GF-D8 (cell line): ENCODE measurements around the gene SHISA3.
"Not testable (repeated sequence)": the region's sequence is repeated elsewhere in the genome, so short reads cannot be mapped to it uniquely, and the experiment has no call there.

Experiments
- DNase-seq: peaks from one replicate; lab custom pipeline; 2025; lab: John Stamatoyannopoulos, UW

The SHISA3 gene

DNA sequence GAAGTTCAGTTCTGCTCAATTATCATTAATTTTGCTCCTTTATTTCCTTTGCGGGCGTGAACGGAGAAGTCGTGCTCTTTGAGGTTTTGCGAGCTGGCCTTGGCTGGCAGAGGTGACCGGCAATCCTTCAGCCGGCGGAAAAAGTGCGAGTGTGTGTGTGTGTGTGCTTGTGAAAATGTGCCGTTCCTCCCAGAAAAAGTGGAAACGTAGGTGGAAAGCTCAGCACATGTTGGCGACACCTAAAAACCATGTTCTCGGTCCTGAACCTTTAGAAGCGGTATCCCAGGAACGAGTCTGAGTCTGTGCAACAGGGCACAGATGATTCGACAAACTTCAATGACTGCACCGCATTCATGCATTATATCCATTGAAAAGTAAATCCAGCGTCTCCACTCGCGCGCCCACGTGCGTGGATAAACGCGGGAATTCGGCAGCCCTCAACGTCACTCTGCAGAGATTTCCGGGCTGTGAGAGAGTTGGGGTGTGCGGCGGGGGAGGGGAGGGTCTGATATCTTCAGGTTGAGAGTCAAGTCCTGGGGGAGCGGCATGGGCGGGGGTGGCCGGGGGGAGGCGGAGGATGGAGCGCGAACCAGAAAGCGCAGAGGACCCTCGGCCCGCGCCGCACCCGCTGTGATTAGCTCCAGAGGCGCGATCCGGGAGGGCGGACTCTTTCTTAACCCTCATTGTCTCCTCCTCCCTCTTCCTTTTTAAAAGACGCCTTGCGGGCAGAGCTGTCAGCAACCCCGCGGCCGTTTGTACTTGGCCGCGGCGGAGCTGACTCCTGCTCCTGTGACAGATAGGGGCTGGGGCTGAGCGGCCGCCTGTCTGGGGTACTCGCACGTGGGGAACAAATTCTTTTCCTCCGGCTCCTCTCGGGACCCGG, at the start of gene SHISA3:
Gene SHISA3 (plus strand): TSS at position 737 of the 883 bp plus-strand sequence. CDS start 569 bp downstream, outside the sequence.
- DNase-seq, result peak; percentile 34

DNA sequence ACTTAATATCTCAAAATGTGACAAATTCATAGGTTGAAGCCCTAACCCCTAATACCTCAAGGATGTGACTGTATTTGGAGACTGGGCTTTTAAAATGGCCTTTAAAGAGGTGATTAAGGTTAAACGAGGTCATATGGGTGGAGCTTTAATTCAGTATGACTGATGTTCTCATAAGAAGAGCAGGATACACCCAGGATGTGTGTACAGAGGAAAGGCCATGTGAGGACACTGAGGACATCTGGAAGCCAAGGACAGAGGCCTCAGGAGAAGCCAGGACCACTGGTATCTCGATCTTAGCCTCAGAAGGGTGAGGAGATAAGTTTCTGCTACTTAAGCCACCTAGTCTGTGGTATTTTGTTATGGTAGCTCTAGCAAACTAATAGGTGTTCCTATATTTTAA, 49.0 kb upstream of the SHISA3 start:
- DNase-seq, result no peak

DNA sequence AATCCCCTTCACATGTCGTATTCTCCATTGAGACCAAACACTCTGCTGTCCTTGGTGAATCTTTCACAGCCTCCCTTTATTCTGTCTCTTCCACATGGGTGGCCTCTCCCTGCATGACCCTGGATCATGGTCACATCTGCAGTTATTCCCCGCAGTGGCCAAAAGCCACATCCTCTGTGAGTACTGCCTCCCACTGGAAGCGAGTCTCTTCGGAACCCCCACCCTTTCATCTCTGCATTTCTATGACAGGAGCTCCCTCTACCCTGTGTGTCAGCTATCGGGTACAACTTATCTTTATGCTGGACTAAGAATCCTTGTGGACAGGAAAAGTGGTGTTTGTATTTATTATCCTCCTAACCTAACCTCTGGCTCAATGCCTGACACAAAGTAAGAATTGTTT, 48.6 kb upstream of the SHISA3 start:
- no peak for DNase-seq

DNA sequence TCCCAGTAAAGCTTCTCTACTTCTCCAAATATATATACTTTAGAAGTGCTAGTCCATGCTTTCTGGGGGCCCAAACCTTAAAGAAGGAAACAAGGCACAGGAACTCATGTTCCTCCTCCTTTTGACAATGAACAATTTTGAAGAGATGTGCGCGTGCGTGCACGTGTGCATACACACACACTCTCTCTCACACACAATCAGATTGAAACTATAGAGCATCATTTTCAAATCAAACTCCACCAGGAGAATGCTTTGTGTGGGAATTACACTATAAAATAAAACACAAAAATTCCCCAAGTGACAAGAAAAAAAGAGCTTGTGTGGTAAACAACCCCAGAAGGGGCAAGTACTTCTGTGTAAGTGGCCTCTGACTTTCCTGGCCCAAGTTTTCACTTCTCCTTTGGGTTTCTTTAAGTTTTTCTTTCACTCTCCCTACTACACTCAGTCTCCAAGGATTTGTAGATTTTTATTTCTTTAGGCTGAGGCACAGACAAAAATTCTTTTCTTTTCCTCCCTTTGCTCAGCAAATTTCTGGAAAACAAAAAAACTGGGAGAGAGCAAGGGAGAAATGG, 46.6 kb upstream of the SHISA3 start:
- DNase-seq, result no peak

DNA sequence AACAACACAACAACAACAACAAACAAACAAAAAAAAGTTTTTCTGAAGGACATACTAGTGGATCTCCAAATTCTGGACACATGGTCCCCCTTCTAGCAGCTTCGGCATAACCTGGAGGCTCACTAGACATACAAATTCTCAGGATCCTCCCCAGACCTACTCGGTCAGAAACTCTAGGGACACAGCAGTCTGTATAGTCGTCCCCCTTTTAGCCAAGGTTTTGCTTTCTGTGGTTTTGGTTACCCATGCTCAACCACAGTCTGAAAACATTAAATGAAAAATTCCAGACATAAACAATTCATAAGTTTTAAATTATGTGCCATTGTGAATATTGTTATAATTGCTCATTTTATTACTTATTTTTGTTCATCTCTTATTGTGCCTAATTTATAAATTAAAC, 45.2 kb upstream of the SHISA3 start:
- no peak for DNase-seq

DNA sequence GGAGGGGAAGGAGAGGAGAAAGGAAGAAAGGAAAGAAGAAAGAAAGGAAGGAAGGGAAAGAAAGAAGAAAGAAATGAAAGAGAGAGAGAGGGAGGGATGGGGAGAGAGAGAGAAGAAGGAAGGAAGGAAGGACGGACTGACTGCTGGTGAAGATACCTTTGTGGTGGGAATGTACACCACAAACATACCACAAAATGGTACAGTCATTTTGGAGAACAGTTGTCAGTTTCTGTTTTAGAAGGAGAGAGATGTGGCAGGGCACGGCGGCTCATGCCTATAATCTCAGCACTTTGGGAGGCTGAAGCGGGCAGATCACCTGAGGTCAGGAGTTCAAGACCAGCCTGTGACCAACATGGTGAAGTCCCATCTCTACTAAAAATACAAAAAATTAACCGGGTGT, 40.0 kb upstream of the SHISA3 start:
- no peak for DNase-seq

DNA sequence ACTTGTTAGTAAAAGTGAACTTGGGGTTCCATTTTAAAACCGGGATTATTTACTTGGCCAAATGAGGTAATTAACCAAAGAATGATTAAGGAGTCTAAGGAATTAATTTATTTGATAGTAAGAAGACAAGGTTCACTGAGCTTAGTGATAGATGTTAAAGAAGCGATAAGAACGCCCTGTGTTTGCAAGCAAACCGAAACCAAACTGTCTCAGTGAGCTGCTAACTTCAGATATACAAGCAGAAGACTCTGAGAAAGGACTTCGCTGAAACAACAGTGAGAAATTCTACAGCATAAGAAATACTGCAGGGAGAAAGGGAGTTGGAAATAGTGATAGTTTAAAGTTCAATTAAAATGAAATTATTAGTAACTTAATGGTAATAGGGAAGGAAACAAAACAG, 37.6 kb upstream of the SHISA3 start:
- no peak for DNase-seq

DNA sequence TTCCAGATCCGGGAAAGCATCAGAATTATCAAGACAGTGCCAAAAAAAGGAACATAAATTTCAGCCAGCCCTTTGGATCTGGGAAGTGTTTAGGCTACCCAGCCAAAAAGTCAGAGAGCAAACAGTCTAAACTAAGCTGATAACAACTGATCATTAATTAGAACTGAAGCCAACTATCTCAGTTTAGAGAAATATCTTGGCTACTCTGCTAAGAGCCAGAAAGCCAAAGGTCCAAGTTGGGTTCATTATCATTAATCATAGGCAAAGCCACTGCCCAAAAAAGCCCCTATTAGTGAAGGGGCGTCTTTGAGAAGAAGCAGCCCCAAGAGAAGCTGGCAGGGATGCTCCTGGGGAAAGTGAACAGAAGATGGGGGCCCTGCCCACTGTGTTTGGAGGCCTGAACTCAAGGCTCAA, 37.0 kb upstream of the SHISA3 start:
- DNase-seq, result no peak

DNA sequence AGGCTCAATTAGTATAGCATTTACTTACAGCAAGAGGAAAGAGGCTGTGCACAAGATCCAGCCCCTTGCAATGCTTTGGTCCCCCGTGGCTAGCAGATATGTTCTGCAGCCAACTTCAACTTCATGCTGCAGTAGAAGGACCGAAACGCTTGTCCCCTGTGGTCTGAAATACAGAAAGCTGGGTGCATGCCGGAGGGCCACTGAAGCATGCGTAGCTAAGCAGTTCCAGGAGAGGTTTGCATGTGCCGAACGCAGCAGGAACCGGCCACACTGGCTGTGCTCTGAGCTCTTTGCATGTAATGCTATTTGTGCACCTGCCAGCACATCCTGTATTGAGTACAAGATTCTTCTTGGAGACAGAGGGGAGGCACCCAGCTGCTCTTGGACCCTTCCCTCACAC, 35.8 kb upstream of the SHISA3 start:
- DNase-seq, result no peak

DNA sequence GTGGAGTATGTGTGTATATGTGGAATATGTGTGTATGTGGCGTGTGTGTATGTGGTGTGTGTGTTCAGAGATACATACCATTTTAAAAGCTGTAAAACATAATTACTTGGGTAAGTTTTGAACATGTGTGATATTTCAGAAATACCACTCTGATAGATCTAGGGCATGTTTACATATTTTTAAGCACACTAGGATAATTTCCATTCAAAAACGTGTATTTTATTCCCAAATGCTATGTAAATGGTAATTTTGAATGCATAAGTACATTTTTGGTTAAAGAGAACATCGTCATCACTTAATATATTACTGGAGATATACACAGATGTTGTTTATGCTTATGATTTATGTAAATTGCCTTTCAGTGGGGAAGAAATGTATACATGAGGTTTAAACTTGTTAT, 34.7 kb upstream of the SHISA3 start:
- no peak for DNase-seq

DNA sequence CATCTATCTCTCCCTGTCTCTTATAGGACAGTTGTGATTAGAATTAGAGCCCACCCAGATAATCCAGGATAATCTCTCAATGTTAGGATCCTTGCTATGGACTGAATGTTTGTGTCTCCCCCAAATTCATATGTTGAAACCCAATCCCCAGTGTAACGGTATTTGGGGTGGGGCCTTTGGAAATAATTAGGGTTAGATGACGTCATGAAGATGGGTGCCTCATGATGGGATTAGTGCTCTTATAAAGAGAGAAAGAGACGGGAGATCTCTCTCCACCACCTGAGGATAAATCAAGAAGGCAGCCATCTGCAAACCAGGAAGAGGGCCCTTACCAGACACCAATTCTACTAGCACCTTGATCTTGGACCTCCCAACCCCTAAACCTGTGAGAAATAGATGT, 33.7 kb upstream of the SHISA3 start:
- DNase-seq, result no peak

DNA sequence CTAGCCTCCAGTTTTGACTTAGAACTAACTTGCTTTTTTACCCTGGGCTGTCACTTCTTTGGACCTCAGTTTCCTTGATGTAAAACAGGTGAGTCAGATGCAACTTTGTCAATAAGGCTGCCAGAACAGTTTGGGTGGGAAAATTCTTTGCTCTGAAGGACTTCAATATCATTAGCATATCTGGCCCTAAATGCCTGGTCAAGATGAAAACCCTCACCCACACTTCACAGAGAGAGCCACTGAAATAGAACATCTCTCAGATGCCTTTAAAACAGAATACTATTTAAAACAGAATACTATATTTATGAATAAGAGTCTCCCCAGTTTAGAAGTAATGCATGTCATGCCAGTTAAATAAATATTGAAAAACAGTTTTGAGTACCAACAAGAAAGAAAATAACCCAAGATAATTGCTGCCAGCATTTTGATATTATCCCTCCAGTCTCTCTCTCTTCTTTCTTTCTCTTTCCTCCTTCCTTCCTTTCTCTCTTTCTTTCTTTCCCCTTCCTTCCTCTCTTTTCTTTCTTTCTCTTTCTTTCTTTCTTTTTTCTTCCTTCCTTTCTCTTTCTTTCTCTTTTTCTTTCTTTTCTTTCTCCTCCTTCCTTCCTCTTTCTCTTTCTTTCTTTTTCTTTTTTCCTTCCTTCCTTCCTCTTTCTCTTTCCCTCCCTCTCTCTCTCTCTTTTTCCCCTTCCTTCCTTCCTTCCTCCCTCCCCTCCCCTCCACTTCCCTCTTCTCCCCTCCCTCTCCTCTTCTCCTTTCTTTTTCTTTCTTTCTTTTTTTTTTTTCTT, 32.8 kb upstream of the SHISA3 start:
- no peak for DNase-seq

DNA sequence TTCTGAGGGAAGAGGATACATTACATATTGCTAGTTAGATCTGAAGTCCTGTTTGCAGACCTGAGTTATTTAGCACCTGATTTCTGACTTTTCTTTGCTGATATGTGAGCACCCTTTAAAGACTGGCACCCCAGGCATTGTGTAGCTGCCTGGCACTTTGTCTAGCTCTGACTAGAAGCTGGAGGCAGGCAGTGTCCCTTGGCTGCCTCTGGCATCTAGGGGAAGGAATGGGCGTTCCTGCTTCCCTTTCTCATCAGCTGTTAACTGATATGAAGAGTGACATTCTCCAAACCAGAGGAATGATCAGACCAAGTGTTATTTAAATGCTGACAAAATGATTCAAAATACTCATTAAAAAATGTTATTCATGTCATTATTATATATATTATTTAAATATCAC, 30.3 kb upstream of the SHISA3 start:
- DNase-seq, result no peak

DNA sequence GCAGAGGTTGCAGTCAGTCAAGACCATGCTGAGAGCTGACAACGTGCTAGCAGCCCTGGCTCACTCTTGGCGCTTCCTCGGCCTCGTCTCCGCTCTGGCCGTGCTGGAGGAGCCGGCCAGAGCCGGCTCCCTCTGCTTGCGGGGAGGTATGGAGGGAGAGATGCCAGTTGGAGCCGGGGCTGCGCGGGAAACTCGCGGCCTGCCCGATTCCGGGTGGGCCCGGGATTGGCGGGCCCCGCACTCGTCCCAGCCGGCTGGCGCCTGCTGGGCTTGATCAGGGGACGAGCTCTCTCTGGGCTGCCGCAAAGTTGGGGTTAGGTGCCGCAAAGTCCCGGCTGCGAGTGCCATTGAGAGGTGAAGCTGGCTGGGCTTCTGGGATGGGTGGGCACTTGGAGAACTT, 27.8 kb upstream of the SHISA3 start:
- DNase-seq, result no peak

DNA sequence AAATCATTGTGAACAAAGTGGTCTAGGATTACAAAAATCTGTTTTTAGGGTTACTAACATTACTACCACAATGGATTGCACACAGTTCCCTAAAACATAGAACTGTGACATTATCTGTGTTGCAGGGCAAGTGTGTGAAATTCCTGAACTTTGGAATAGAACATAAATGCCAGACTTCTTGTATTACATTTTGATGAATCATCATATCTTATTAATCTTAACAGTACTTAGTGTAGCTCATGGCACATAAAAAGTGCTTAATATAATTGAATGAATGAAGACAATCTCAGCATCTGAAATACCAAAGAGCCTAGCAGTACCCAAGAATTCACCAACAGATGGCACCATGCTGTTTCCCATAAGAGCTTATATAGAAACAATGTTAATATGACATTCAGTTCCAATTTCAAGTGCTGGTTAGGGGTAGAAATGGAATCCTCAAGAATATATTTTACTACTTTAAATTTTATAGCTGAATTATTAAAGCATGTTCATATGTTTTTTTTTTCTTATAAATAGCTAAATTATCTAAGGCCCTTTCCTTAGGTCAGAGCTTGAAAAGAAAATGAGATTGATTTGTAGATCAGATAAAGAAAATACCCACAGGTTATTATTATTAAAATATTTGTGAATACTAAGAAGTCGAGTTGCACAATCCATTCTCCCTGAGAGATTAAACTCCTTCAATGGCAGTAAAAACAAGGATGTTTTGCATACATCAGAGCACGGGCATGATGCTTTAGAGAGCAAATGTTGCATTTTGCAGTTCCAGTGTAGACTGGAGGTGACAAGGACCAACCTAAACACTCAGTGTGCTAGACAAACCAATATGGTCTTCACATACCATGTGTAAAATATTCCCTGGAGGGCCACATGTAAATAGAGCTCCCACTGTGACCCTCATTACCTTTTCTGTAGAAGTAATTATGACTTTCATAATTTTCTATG, 25.7 kb upstream of the SHISA3 start:
- DNase-seq, result no peak

DNA sequence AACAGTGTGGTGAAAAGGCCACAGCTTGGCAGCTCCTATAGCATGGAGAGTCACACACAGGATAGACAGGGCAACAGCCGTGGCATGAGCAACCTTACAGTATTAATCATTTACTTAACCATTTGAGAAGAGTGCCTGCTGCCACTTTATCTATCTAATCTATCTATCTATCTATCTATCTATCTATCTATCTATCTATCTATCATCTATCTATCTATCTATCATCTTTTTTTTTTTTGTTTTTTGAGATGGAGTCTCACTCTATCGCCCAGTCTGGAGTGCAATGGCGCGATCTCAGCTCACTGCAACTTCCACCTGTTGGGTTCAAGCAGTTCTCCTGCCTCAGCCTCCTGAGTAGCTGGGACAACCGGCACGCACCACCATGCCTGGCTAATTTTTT, 25.0 kb upstream of the SHISA3 start:
- not testable (repeated sequence) for DNase-seq

DNA sequence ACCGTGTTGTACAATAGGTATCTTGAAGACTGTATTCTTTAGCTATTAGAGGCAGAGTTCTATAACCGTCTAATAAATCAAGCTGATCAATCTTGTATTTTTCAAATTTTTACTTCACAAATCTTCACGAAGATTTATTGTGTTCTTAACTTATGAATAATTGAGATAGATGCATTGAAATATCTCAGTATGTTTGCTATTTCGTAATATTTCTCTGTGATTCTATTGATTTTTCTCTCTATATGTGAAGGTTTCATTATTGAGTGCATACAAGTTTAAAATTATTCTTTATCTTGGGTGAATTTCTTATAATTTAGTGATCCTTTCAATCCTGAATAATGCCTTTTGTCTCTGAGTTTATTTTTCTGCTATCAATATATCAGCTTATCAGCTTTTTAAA, 19.8 kb upstream of the SHISA3 start:
- DNase-seq, result no peak

DNA sequence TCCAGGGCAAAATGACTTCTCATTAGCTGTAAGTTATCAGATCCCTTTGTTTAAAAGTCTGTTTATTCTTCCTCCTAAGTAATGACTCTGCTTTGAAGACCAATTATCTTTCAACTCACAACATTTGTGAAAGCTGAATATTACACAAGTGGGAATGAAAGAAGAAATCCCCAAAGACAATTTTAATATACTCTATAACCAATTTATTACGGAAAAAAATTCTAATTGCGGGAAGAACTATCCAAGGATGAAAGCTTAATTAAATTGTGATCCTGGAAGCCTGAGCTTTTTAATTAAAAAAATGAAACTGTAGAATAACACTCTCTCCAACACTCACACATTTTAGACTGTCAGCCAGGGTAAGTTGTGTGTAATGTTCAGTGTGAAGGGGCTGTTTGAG, 15.6 kb upstream of the SHISA3 start:
- DNase-seq, result no peak

DNA sequence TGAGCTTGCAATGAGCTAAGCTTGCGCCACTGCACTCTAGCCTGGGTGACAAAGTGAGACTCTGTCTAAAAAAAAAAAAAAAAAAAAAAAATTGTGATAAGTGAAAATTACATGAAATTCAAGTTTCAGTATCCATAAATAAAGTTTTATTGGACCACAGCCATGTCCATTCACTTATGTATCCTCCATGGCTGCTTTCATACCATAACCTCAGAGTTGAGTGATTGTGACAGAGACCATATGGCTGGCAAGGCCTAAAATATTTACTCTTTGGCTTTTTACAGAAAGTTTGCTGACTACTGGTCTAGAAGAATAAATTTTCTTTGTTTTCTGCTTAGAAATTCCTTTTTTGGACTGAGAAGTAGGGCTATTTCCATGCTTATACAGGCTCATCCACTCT, 11.8 kb upstream of the SHISA3 start:
- no peak for DNase-seq

DNA sequence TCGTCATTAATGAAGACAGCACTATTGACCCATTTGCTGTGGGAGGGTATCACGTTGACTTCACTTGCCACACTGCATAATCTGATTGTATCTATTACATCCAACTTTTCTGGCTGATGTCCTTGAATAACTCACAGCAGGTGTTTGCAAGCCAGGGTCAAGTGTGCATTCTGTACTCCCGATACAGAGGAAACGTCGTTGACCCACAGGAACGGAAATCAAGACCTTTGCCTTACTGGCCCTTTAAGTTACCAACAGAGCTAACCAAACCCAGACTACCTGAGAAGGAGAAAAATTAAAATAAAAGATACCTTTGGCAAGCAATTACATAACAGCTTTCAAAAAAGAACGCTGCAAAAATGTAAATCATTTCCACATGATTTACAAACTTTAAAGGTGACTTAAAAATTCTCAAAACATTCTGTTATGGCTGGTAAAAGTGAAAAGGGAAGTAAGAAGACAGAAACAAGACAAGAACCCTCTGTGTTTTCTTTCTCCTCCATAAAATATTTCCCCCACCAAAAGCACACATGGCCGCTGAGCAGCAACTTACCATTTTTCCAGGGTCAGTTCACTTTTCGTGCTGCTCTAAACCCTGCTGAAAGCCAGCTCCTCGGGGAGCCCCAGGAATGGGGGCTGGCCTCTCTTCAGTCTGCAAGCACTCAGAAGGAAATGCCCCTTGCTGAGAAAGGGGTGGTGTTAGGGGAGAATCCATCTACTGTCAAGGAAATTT, 6.5 kb upstream of the SHISA3 start:
- no peak for DNase-seq

DNA sequence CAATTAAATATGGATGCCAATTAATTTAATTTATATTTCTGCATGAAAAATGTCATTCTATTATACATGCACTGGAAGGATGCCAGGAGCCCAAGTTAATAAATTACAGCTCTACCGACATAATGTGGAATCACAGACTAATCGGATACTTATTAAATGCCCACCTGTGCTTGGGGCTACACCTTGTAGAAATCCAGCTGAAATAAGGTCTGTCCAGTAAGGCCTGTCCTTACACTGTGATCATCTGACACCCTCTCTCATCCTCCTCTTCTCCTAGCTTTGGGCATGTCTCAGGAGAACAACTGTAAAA, 6.0 kb upstream of the SHISA3 start:
- DNase-seq, result no peak
